ENCODE measurements around the gene HIP1R.

DNA sequence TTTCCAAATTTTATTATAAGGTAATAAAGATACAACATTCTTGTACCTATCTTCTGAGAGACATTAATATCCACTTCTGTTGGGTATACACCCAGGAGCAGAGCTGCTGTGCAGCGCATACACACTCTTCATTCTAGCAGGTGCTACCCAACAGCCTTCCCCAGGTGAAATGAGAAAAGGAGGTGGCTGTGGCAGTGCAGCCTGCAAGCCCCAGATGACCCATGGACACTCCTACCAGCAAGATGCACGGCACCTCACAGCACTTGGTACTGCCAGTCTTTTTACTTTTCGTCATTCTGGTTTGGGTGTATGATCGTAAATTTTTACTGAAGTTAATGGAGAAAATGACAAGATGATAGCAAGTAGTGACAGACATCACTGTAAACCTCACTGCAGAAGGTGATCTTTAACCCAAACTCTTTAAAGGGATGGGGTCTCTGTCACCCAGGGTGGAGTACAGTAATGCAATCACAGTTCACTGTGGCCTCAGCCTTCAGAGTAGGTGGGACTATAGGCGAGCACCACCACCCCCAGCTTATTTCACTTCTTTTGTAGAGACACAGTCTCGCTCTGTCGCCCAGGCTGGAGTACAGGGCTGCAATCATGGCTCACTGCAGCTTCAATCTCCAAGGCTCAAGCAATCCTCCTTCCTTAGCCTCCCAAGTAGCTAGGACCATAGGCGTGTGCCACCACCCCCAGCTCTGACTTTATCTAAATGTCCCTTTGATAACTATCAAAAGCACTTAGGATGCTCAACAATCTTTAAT, 34.1 kb downstream of the HIP1R start:
- TF ChIP-seq, protein P1, sequence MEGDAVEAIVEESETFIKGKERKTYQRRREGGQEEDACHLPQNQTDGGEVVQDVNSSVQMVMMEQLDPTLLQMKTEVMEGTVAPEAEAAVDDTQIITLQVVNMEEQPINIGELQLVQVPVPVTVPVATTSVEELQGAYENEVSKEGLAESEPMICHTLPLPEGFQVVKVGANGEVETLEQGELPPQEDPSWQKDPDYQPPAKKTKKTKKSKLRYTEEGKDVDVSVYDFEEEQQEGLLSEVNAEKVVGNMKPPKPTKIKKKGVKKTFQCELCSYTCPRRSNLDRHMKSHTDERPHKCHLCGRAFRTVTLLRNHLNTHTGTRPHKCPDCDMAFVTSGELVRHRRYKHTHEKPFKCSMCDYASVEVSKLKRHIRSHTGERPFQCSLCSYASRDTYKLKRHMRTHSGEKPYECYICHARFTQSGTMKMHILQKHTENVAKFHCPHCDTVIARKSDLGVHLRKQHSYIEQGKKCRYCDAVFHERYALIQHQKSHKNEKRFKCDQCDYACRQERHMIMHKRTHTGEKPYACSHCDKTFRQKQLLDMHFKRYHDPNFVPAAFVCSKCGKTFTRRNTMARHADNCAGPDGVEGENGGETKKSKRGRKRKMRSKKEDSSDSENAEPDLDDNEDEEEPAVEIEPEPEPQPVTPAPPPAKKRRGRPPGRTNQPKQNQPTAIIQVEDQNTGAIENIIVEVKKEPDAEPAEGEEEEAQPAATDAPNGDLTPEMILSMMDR (IDR thresholded peaks at IDR 0.05): no peak
- no peak for TF ChIP-seq POLR2A (IDR thresholded peaks at IDR 0.05)

Data from heart left ventricle (tissue), 13 donors.